ENCODE data around the gene L1CAM. TPM values are rescaled to one million over a fixed set of nuclear protein-coding genes. Genes with fewer than 3 reads are reported as not detected.

Gene L1CAM
- total RNA-seq, 1 donor from 2014 or later, result 0.49 TPM

- Mint-ChIP-seq H3K27ac (no peak overlapping the region), H3K4me1 (peaks cover 11% of the 10 kb centered on the region), H3K4me3 (no peak overlapping the region), H3K9me3 (peaks cover 15% of the 10 kb centered on the region), H3K27me3 (ENCODE audit: insufficient read depth, low read depth) (peaks cover 17% of the 10 kb centered on the region), H3K36me3 (peaks cover 5% of the 10 kb centered on the region)
- H4K20me1 ChIP-seq (ENCODE audit: low read depth), result peaks cover 8% of the 10 kb centered on the region
- no peaks in the 10 kb centered on the region for H3K9me3 ChIP-seq (ENCODE audit: low read depth)
- H3K36me3 ChIP-seq, result no peaks in the 10 kb centered on the region
- peaks cover 53% of the 10 kb centered on the region for H3K27me3 ChIP-seq
- no peak for DNase-seq (ENCODE audit: low spot score)
- H3K9ac ChIP-seq, result no peak overlapping the region
- H2AFZ ChIP-seq (replicated peaks), result no peak overlapping the region
- no peak overlapping the region for H3K4me3 ChIP-seq
- H3K27ac ChIP-seq, result no peak overlapping the region
- H3K4me2 ChIP-seq, result no peak overlapping the region
- H3K79me2 ChIP-seq (ENCODE audit: low read depth), result no peaks in the 10 kb centered on the region
- H3F3A ChIP-seq (ENCODE audit: low read depth), result peaks cover 16% of the 10 kb centered on the region
- TF ChIP-seq CTCF (IDR thresholded peaks at IDR 0.05) (no peak), EZH2phosphoT487 (IDR thresholded peaks at IDR 0.05) (no peak), EZH2 (IDR thresholded peaks at IDR 0.05) (no peak)
- H3K4me1 ChIP-seq, result no peaks in the 10 kb centered on the region
Measured at GRCh38 chrX:153827016-153827415, 59.0 kb downstream of the L1CAM start.

GRCh38 chrX:153825042-153825441, 60.9 kb downstream of the L1CAM start:
- Mint-ChIP-seq H3K9me3 (peaks cover 7% of the 10 kb centered on the region), H3K4me3 (no peak overlapping the region), H3K27ac (no peak overlapping the region), H3K27me3 (ENCODE audit: insufficient read depth, low read depth) (peaks cover 13% of the 10 kb centered on the region), H3K4me1 (peaks cover 22% of the 10 kb centered on the region), H3K36me3 (peaks cover 5% of the 10 kb centered on the region)
- Histone ChIP-seq H3K4me1 (no peaks in the 10 kb centered on the region), H2AFZ (replicated peaks) (no peak overlapping the region), H3K79me2 (ENCODE audit: low read depth) (no peaks in the 10 kb centered on the region), H3K27ac (no peak overlapping the region), H3K9me3 (ENCODE audit: low read depth) (no peaks in the 10 kb centered on the region), H3K4me3 (no peak overlapping the region), H3K27me3 (peaks cover 38% of the 10 kb centered on the region), H4K20me1 (ENCODE audit: low read depth) (peaks cover 8% of the 10 kb centered on the region), H3K4me2 (no peak overlapping the region), H3K36me3 (no peaks in the 10 kb centered on the region), H3F3A (ENCODE audit: low read depth) (peaks cover 10% of the 10 kb centered on the region), H3K9ac (no peak overlapping the region)
- DNase-seq (ENCODE audit: low spot score), result no peak
- no peak for TF ChIP-seq CTCF (IDR thresholded peaks at IDR 0.05)
- TF ChIP-seq EZH2 (IDR thresholded peaks at IDR 0.05), result no peak
- no peak for TF ChIP-seq EZH2phosphoT487 (IDR thresholded peaks at IDR 0.05)

- Histone ChIP-seq H3K4me1 (peaks cover 5% of the 10 kb centered on the region), H3F3A (ENCODE audit: low read depth) (peaks cover 16% of the 10 kb centered on the region), H3K4me3 (no peak overlapping the region), H2AFZ (replicated peaks) (no peak overlapping the region), H4K20me1 (ENCODE audit: low read depth) (peaks cover 8% of the 10 kb centered on the region), H3K27me3 (peaks cover 31% of the 10 kb centered on the region), H3K79me2 (ENCODE audit: low read depth) (no peaks in the 10 kb centered on the region), H3K36me3 (no peaks in the 10 kb centered on the region), H3K4me2 (no peak overlapping the region), H3K9ac (no peak overlapping the region), H3K27ac (no peak overlapping the region), H3K9me3 (ENCODE audit: low read depth) (no peaks in the 10 kb centered on the region)
- Mint-ChIP-seq H3K27me3 (ENCODE audit: insufficient read depth, low read depth) (peaks cover 13% of the 10 kb centered on the region), H3K4me1 (peaks cover 28% of the 10 kb centered on the region), H3K36me3 (peaks cover 5% of the 10 kb centered on the region), H3K9me3 (peaks cover 7% of the 10 kb centered on the region), H3K27ac (no peak overlapping the region), H3K4me3 (no peak overlapping the region)
- TF ChIP-seq CTCF (IDR thresholded peaks at IDR 0.05), result no peak
- TF ChIP-seq EZH2 (IDR thresholded peaks at IDR 0.05), result no peak
- TF ChIP-seq EZH2phosphoT487 (IDR thresholded peaks at IDR 0.05), result no peak
- no peak for DNase-seq (ENCODE audit: low spot score)
Measured at GRCh38 chrX:153824348-153824747, 61.6 kb downstream of the L1CAM start.

Data from neural progenitor cell (in vitro differentiated cells).